ENCODE results near the gene DEUP1.

DEUP1 gene

DNA sequence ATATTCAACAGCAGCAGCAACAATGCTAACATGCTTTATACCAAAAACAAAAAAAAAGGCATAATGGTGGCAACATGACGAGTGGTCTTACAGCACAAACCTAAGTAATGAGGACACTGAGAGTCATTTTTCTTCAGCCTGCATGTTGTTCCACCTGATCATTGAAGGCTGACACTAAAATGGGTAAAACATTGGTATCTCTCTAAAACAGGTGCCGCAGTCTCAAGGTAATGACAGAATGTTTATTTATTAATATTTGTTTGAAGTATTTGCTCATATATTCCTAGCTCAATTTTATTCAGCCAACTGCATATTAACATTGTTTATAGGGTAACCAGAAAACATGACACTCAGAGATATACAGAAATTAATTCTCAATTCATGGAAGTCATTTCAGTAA, 8.3 kb upstream of the DEUP1 start:
- no peak overlapping the region for H3K4me3 ChIP-seq (ENCODE audit: low read depth, low read length)
- TF ChIP-seq, protein P1, sequence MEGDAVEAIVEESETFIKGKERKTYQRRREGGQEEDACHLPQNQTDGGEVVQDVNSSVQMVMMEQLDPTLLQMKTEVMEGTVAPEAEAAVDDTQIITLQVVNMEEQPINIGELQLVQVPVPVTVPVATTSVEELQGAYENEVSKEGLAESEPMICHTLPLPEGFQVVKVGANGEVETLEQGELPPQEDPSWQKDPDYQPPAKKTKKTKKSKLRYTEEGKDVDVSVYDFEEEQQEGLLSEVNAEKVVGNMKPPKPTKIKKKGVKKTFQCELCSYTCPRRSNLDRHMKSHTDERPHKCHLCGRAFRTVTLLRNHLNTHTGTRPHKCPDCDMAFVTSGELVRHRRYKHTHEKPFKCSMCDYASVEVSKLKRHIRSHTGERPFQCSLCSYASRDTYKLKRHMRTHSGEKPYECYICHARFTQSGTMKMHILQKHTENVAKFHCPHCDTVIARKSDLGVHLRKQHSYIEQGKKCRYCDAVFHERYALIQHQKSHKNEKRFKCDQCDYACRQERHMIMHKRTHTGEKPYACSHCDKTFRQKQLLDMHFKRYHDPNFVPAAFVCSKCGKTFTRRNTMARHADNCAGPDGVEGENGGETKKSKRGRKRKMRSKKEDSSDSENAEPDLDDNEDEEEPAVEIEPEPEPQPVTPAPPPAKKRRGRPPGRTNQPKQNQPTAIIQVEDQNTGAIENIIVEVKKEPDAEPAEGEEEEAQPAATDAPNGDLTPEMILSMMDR (IDR thresholded peaks at IDR 0.05; ENCODE audit: control insufficient read depth, extremely low read depth, insufficient read depth): no peak
- no peak for DNase-seq (ENCODE audit: low read depth)

DNA sequence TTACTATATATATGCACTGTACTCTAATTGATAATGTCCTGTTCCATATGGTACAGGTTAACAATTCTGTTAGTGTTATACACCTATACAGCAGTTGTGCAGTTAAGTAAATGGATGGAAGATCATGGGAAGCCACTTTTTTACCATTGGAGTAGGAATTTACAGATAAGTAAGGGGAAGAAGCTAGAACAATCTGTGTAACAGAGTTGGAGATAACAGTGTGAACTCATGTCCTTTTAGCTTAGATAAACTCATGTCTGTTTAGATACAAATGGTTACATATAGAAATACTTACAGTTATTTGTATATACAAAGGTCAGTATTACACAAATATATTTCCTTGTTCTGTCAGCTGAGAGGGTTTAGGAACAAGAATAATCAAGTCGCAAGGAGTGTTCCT, 6.8 kb upstream of the DEUP1 start:
- no peak for DNase-seq (ENCODE audit: low read depth)
- TF ChIP-seq, protein P1 (IDR thresholded peaks at IDR 0.05; ENCODE audit: control insufficient read depth, extremely low read depth, insufficient read depth): no peak
- H3K4me3 ChIP-seq (ENCODE audit: low read depth, low read length): no peak overlapping the region

GRCh38 chr11:93324500-93324899, 6.0 kb upstream of the DEUP1 start:
- TF ChIP-seq, protein P1 (IDR thresholded peaks at IDR 0.05; ENCODE audit: control insufficient read depth, extremely low read depth, insufficient read depth): no peak
- DNase-seq (ENCODE audit: low read depth): no peak
- H3K4me3 ChIP-seq (ENCODE audit: low read depth, low read length): no peak overlapping the region

DNA sequence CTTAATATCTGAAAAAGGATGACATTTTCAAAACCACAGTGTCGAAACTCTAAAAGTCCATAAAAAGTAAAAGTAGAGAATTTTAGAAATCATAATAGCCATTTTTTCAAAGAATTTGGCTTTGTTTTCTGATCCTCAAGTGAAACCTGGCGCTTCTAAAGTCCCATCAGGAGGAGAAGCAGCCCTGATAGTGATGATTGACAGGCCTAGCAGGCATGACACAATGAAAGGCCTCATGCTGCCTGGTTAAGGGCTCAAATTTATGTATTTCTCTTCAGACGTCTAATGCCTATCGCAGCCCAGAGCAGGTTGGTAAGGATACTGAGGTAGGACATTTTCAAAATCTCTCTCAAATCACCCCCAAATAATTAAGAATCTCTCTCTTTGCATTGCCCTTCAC, 3.9 kb upstream of the DEUP1 start:
- TF ChIP-seq, protein P1 (IDR thresholded peaks at IDR 0.05; ENCODE audit: control insufficient read depth, extremely low read depth, insufficient read depth): no peak
- no peak overlapping the region for H3K4me3 ChIP-seq (ENCODE audit: low read depth, low read length)

DNA sequence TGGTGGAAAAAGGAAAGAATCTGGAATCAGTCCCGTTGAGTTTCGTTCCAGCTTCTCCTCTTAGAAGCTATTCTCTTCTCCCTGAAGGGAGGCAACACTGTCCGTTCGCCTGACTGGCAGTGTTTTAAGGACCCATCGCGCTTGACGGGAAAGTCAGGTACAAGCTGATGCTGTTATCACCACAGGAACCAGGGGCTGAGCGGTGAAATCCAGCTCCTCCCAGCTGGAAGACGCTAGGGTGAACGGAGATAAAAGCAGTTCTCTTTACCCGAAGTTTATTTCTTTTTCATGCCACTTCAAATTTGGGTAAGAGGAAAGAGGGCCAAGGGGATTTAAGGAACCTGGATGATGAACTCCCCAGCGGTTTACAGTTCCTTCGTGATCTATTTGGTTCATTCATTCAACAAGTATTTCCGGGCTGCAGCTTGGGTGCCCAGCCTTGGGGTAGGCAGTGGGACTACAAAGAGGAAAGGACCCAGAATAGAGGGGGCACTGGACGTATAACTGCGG, 551 bp upstream of the DEUP1 start:
- no peak for DNase-seq (ENCODE audit: low read depth)
- TF ChIP-seq, protein P1 (IDR thresholded peaks at IDR 0.05; ENCODE audit: control insufficient read depth, extremely low read depth, insufficient read depth): no peak
- no peak overlapping the region for H3K4me3 ChIP-seq (ENCODE audit: low read depth, low read length)

More for the DNA sequence above, 3.9 kb upstream of the DEUP1 start:
- no peak for DNase-seq (ENCODE audit: low read depth)

DNA sequence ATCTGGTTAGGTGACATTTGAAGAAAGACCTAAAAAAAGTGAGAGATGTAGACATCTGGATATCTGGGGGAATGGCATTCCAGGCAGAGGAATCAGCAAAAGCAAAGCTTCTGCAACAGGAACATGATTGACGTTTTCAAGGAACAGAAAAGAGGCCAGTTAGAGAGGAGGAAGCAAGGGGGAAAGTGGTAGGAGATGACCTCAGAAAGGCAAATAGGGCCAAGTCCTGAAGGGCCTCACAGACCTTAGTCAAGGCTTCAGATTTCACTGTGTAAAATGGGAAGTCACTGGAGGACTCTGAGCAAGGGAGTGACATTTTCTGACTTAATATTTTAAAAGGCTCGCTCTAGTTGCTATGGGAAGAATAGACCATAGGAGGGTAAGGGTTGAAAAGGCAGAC, 9.7 kb downstream of the DEUP1 start:
- H3K4me3 ChIP-seq (ENCODE audit: low read depth, low read length): no peak overlapping the region
- TF ChIP-seq, protein P1 (IDR thresholded peaks at IDR 0.05; ENCODE audit: control insufficient read depth, extremely low read depth, insufficient read depth): no peak
- no peak for DNase-seq (ENCODE audit: low read depth)

DNA sequence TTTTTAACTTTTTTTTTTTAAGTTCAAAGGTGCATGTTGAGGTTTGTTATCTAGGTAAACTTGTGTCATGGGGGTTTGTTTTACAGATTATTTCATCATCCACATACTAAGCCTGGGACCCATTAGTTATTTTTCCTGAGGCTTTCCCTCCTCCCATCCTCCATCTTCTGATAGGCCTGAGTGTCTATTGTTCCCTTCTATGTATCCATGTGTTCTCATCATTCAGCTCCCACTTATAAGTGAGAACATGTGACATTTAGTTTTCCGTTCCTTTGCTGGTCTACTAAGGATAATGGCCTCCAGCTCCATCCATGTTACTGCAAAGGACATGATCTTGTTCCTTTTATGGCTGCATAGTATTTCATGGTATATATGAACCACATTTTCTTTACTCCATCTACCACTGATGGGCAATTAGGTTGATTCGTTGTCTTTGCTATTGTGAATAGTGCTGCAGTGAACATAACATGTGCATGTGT, 14.4 kb downstream of the DEUP1 start:
- TF ChIP-seq, protein P1 (IDR thresholded peaks at IDR 0.05; ENCODE audit: control insufficient read depth, extremely low read depth, insufficient read depth): no peak
- no peak for DNase-seq (ENCODE audit: low read depth)
- no peak overlapping the region for H3K4me3 ChIP-seq (ENCODE audit: low read depth, low read length)

Measured in LNCaP clone FGC (cell line).